HG03025 (cell line): Measurements from ENCODE around the gene IL12RB1.

Experiments
- ATAC-seq: cut with Tn5 transposase; IDR thresholded peaks from one replicate; pipeline ENCODE4 v1.9.1; 2021; ENCODE audit warnings: mild to moderate bottlenecking, moderate library complexity; ENCODE audit not compliant: unreplicated experiment, low FRiP score

Gene IL12RB1

DNA sequence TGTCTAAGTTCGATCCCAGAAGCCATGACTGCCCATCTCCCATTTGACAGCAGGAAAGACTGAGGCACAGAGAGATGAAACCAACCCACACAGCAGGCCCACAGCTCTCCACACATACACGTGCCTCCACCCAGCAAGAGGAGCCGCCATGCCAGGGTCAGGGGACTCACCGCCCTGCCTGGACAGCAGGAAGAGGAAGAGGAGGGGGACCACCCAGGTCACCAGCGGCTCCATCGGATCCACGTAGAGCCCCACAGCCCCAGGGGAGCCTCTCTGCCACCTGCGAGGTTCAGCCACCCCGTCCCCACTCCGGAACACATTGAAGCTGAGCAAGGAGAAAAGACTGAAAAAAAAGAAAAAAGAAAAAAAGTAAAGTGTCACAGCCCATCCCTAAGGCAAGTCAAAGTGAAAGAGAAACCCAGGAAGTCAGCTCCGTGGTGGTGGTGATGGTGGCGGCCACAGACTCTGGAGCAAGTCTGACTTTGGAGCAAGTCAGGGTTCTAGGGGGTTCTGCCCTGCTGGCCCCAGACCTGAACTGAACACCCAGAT is at the start of gene IL12RB1:
TSS of gene IL12RB1 (minus strand) at position 345 of the 549 bp plus-strand sequence. CDS start at position 234, 111 bp downstream.
- no peak for ATAC-seq

DNA sequence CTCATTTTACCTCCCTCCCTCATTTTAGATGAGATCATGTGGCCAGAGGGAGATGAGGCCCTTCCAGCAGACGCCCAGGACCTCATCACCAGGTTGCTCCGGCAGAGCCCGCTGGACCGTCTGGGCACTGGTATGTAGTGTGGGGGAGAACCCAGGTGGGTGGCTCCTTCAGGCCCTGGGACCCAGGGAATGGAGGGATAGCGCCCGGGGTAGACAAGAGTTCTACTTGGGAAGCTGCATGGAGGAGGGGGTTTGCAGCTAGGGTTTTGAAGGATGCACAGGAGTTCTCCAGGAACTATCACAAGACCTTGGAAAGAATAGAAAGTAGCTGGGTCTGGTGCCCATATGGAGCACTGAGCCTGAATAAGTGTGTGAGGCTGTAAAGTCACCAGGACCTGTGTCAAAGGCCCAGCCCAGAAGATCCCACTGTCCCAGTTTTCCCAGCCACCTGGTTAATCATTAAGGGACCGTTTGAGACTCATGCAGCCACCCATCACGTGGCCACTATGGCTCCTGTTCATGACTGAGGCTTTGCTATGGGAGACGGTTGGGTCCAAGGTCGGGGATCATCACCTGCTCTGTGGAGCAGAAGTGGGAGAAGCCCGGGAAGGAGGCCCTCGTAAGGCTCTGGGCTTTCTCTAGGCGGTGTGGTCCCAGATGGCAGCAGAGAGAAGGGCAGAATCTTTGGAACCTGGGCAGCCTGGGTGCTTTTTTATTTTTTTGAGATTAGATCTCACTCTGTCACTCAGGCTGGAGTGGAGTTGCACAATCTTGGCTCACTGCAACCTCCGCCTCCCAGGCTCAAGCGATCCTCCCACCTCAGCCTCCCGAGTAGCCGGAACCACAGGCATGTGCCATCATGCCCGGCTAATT is 49.2 kb upstream of the IL12RB1 start:
- ATAC-seq = no peak

DNA sequence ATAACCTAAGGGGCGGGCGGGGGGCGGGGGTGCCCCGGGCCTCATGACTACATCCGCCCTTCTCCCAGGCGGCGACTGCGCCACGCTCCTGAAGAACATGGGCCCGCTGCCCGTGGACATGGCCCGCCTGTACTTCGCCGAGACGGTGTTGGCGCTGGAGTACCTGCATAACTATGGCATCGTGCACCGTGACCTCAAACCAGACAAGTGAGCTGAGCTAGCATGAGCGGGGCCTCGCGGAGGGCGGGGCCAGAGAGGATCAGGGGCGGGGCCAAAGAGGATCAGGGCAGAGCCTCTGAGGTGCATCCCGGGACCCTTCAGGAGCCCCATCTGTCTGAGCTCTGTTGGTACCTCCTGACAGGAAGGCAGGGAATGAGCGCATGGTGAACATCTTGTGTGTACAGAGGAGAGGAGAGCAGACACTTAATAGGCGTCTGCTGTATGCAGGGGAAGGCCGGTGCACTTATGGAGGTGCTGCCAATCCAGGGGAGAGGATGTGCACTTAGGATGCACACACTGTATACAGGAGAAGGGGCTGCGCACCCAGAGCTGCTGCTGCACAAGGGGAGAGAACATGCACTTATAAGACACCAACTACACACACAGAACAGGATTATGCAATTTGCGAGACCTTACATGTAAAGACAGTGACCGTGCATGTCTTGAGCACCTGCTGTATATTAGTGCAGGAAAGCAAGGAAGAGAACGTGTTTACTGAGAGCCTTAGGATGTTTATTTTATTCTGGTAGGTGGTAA is 45.3 kb upstream of the IL12RB1 start:
- ATAC-seq = no peak

DNA sequence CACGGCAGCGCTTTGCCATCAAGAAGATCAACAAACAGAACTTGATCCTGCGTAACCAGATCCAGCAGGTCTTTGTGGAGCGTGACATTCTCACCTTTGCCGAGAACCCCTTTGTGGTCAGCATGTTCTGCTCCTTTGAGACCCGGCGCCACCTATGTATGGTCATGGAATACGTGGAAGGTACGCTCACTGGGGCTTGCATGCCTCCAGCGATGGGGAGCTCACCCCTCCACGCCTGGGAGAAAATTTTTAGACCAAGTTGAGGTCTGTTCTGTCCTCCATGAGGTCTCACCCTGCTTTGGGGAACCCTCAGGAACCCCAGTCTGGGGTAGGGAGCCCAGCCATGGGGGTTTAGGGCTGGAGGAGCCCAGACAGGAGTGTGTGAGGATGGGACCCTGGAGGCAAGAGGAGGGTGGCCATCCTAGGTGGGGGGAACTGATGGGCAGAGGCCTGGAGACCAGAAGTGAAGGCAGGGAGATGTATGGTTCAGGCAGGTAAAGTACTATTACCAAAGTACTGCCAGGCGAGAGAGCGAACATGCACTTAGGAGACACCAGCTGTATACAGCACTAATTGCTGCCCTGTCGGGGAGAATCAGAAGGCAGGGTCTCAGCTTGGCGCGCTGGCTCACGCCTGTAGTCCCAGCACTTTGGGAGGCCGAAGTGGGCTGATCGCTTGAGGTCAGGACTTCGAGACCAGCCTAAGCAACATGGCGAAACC is 43.9 kb upstream of the IL12RB1 start:
- ATAC-seq = no peak

DNA sequence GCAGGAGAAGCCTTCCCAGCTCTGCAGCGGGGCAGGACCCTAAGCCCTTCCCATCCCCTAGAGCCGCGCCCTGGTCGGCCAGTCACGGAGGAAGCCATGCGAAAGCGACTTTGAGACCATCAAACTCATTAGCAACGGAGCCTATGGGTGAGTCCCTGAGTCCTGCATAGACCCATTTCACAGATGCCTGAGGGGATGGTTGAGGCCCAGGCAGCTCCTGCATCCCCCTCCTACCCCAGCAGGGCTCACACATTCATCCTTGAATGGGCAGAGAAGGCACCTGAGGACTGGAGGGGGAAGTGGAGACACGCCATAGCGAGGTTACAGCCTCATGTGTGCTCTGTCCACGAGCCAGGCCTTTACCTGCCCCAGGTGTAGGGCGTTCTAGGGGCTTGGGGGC is 42.1 kb upstream of the IL12RB1 start:
- no peak for ATAC-seq

DNA sequence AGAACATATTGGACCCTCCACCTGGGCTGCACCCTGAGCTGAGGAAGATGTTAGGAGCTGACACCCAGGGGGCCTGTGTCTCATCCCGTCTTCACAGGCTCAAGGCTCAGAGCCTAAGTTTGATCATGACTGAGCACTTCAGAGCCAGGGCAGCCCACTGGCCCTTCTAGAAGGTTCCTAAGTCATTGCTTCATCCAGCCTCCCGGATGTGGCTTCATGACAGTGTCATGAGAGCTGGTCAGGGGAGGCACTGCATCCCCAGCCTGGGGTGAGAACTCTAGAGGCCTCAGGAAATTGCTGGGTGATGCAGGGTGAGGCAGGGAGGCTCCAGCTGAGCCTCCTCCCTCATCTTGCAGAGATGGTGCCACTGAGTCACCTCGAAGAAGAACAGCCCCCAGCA is 41.3 kb upstream of the IL12RB1 start:
- no peak for ATAC-seq

DNA sequence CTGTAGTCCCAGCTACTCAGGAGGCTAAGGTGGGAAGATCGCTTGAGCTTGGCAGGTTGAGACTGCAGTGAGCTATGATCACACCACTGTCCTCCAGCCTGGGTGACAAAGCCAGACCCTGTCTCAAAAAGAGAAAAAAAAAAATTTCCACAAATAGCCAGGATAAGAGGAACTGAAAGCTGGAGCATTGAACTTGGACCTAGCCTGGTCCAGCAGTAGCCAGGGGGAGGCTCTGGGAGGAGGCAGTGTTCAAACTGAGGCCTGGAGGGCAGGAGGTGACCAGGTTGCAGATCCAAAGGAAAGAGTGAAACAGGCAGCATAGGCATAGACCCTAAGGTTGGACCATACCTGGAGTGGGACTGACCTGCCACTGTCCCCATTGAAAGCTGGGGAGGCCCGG is 39.4 kb upstream of the IL12RB1 start:
- ATAC-seq = no peak

DNA sequence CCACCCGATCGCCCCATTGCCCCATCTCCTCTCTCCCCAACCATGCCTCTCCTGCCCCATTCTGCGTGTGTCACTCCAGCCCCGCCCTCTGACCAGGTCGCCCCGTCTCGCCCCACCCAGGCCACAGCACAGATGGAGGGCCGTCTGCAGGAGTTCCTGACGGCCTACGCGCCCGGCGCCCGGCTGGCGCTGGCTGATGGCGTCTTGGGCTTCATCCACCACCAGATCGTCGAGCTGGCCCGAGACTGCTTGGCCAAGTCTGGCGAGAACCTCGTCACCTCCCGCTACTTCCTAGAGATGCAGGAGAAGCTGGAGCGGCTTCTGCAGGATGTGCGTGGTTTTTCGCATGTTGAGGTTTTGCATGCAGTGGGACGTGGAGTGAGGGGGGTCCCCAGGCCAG is 37.1 kb upstream of the IL12RB1 start:
- no peak for ATAC-seq

DNA sequence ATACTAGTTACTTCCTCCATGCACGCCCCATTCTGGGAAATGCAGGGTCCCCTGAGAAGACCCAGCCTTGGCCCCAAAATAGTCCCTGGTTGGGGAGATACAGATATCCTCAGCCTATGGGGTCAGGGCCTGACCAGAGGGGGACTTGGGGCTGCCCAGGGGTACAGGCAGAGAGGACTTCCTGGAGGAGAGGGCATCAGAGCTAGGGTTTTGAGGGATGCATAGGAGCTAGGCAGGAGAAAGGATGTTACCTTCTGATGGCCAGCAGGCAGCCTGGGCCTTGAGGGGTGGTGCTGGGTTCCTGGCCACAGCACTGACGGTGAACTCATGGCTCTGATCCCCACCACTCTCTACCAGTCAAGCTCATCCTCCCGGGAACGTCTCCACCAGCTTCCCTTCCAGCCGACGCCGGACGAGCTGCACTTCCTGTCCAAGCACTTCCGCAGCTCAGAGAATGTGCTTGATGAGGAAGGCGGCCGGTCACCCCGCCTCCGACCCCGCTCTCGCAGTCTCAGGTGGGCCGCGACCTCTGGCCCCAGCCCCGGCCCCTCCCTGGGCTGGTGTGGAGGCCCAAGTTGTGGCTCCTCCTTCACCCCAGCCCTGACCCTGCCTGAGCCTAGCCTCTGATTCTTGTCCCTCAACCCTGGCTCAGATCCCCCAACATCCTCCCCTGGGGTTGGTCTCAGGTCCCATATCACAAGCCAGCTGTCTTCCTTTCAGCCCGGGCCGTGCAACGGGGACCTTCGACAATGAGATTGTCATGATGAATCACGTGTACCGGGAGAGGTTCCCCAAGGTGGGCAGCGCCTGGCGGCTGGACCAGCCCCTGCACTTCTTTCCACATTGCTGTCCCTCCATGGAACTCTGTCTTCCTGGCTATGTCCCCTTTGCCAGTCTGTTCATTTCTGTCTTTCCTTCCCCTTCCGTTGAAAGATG is 36.4 kb upstream of the IL12RB1 start:
- ATAC-seq = no peak

DNA sequence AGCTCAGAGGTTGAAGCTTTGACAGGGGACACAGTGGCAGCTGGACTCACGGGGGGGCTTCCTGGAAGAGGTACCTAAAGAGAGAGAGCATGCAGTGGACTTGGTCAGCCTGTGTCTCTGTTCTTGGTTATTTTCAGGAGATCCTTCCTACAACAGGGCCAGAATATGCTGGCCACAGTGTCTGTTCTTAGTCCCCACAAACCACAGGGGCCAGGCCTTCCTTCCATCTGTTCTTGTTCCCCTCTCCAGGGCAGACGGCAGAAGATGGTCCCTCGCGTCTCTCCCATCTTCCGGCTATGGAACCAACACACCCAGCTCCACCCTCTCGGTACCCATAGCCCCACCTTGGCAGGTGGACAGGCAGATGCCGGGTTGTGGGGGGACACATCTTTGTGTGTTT is 35.7 kb upstream of the IL12RB1 start:
- ATAC-seq = no peak

DNA sequence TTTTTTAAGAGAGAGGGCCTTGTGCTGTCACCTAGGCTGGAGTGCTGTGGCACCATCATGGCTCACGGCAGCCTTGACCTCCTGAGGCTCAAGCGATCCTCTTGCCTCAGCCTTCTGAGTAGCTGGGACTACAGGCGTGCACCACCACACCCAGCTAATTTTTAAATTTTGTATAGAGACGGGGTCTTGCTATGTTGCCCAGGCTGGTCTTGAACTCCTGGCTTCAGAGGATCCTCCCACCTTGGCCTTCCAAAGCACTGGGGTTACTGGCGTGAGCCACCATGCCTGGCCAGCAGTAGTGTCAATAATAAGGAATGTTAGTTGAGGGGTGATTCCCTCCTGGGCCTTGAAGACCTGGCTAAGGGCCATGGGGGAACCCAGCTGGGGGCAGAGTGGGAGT is 34.4 kb upstream of the IL12RB1 start:
- ATAC-seq = no peak

DNA sequence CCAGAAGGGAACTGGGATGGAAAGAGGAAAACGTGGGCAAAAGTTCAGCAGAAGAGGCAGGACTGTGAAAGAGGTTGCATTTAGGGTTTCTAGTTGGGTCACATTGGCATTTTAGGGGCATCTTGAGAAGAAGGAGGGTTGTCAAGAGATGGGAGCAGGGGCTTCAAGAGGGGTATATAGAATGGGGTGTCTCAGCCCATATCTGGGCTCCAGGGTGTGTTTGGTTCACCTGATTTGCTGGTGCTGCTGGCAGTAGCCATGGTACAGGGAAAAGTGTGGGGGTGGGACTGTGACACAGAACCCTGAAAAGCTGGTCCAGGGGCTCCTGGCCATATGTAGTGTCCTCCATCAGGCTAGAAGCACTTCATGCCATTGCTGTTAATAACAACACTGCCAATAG is 33.4 kb upstream of the IL12RB1 start:
- ATAC-seq = no peak

DNA sequence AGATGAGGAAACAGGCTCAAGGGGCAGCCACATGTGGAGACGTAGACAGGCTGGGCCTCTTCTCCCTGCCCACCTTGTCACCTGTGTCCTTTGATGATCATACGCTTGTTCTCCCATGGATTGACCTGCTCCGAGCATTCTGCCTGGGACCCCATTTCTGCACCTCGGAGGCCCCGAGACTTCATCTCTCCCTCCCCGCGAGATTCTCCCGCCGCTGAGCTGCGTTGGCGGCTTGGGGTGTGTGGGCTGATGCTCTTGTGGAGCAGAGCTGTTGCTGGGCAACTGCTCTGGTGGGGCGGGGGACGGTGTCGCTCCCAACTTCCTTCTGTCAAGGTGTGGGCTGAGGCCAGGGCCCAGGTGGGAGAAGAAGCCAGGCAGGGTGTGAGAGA is 33.0 kb upstream of the IL12RB1 start:
- no peak for ATAC-seq

DNA sequence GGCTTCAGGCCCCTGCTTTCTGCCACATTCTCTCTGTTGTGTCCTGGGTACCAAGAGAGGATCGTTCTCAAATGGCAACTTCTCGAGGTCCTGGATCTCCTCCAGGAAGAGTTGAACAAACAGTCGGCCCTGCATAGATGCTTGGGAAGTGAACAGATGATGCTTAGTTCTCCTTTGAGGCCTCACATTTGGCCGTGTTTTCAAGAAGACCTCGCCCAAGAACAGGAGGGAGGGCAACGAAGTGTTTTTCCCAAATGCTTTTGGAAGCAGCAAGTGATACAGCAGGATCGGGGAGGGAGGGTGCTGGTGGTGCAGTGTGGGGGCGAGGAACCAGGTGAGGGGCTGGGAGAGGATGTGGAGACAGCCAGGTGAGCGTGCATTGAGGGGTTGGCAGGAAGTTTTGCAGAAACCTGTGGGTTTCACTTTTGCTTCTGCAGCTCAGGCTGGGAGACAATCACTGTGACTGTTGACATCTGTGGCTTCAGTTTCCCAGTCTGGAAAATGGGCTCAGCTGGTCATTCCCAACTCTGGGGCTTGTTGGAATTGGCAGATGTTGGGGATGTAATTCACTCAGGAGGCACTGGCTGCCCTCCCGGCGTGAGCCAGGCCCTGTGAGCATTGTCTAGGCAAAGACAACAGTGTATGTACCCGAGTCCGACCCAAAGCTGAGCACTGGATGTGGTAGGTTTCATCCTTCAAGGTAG is 32.4 kb upstream of the IL12RB1 start:
- ATAC-seq = no peak

DNA sequence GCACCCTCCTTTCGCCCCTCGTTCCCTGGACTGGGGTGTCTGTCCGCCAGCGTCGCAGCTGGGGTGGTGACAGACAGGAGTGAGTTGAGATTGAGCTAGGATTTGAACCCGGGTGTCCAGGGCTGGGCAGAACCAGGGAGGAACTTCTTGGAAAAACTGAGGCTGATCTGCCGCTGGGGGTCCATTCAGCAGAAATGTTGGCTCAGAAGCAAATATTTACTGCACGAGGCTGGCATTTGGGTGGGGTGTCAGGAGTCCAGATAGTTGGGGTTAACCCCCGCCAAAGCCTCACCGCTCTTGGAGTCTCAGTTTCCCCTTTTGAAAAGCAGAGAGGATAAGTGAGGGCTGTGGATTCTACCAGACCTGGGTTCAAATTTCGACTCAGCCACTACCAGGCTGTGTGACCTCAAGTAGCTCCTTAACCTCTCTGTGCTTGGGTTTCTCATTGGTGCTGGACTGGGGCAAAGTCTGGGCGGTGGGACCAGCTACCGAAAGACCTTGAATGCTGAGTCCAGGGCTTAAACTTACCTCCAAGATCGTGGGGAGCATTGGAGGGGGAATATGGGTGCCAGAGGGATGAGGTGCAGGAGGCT is 31.8 kb upstream of the IL12RB1 start:
- no peak for ATAC-seq

DNA sequence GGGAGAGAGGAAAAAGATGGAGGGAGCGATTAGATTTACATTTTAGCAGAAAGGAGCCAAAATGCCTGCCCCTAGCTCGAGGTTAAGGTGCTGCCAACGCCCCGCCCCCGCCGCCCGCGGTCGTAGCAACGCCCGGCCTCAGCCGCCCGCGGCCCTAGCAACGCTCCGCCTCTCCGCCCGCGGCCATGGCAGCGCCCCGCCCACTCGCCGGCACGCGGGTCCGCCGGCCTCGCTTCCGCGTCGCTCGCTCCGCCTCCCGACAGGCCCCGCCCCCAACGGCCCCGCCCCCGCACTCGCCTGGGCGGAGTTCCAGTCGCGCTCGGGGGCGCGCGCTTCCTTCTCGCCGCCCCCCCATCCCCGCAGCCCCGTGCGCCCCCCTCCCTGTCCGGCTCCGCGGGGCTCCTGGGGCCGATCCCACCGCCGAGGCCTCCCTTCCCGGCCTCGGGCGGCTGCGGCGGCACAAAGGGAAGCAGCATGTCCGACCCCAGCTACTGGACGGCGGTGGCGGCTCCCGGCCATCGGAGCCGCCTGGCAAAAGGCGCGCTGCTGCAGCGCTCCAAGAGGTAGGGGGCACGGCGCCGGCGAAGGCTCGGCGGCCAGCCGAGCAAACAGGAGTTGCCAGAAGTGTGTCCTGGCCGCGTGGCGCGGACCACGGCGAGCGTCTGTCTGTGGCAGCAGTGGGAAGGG is 31.1 kb upstream of the IL12RB1 start:
- peak; percentile 74 for ATAC-seq

DNA sequence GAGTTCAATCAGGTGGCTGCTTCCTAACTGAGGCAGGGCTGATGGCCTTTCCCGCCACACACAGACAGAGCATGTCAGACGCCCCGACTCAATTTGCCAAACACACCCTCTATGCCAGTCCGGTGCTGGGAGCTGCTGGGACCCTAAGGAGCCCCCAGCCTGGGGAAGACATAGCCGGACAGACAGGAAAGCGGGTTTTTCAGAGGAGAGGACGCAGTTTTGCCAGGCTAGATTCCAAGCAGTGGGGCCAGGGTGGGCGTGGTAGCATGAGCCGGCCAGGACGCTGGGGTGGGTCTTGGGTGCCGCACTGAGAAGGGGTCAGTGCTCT is 30.6 kb upstream of the IL12RB1 start:
- ATAC-seq = no peak

DNA sequence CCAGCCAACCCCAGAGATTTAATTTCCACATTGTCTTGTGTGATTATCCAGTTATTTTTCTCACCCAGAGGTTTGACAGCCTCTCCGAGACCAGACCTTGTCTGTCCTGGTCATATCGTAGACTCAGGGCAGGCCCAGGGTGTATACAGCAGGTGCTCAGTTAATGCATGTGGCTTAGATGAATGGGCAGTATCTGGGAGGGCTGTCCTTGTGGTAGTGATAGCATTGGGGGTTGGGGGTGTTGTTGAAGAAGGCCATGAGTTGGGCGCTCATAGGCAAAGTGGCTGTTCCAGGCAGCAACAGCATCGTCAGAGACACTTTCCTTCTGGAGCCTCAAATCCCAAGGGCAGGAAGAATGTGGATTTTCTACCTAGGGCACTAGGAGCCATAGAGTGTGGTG is 27.7 kb upstream of the IL12RB1 start:
- no peak for ATAC-seq
